ENCODE results near the gene RASSF8. TPM values are rescaled to one million over a fixed set of nuclear protein-coding genes. Genes with fewer than 3 reads are reported as not detected.

The RASSF8 gene
- total RNA-seq, 1 donor from 2014 or later = 35.3 TPM

- no peaks in the 10 kb centered on the region for H3K27me3 ChIP-seq (ENCODE audit: control insufficient read depth, insufficient read depth, low read length)
- DNase-seq (ENCODE audit: low read depth) = no peak
- no peaks in the 10 kb centered on the region for H3K36me3 ChIP-seq (ENCODE audit: control insufficient read depth, insufficient read depth, low read length)
- H3K4me3 ChIP-seq (ENCODE audit: low read depth, low read length) = no peak overlapping the region
- TF ChIP-seq CTCF (IDR thresholded peaks at IDR 0.05; ENCODE audit: insufficient read depth, low read length, poor library complexity, severe bottlenecking) = no peak
Measured at GRCh38 chr12:25965682-25966081, 7.2 kb downstream of the RASSF8 start.

GRCh38 chr12:25970082-25970481, 11.6 kb downstream of the RASSF8 start:
- no peaks in the 10 kb centered on the region for H3K27me3 ChIP-seq (ENCODE audit: control insufficient read depth, insufficient read depth, low read length)
- H3K36me3 ChIP-seq (ENCODE audit: control insufficient read depth, insufficient read depth, low read length) = no peaks in the 10 kb centered on the region
- DNase-seq (ENCODE audit: low read depth) = no peak
- no peak for TF ChIP-seq CTCF (IDR thresholded peaks at IDR 0.05; ENCODE audit: insufficient read depth, low read length, poor library complexity, severe bottlenecking)
- H3K4me3 ChIP-seq (ENCODE audit: low read depth, low read length) = no peak overlapping the region

GRCh38 chr12:25970916-25971653, 12.6 kb downstream of the RASSF8 start:
- TF ChIP-seq CTCF (IDR thresholded peaks at IDR 0.05; ENCODE audit: insufficient read depth, low read length, poor library complexity, severe bottlenecking) = peak; percentile 5

GRCh38 chr12:25971654-25972041, 13.2 kb downstream of the RASSF8 start:
- no peaks in the 10 kb centered on the region for H3K36me3 ChIP-seq (ENCODE audit: control insufficient read depth, insufficient read depth, low read length)
- DNase-seq (ENCODE audit: low read depth) = no peak
- no peaks in the 10 kb centered on the region for H3K27me3 ChIP-seq (ENCODE audit: control insufficient read depth, insufficient read depth, low read length)
- TF ChIP-seq CTCF (IDR thresholded peaks at IDR 0.05; ENCODE audit: insufficient read depth, low read length, poor library complexity, severe bottlenecking) = no peak
- no peak overlapping the region for H3K4me3 ChIP-seq (ENCODE audit: low read depth, low read length)

More at GRCh38 chr12:25970916-25971653, 12.6 kb downstream of the RASSF8 start:
- Histone ChIP-seq H3K36me3 (ENCODE audit: control insufficient read depth, insufficient read depth, low read length) (no peaks in the 10 kb centered on the region), H3K4me3 (ENCODE audit: low read depth, low read length) (no peak overlapping the region), H3K27me3 (ENCODE audit: control insufficient read depth, insufficient read depth, low read length) (no peaks in the 10 kb centered on the region)
- DNase-seq (ENCODE audit: low read depth) = no peak

GRCh38 chr12:25972783-25973182, 14.3 kb downstream of the RASSF8 start:
- no peak overlapping the region for H3K4me3 ChIP-seq (ENCODE audit: low read depth, low read length)
- no peak for TF ChIP-seq CTCF (IDR thresholded peaks at IDR 0.05; ENCODE audit: insufficient read depth, low read length, poor library complexity, severe bottlenecking)
- no peak for DNase-seq (ENCODE audit: low read depth)
- no peaks in the 10 kb centered on the region for H3K27me3 ChIP-seq (ENCODE audit: control insufficient read depth, insufficient read depth, low read length)
- H3K36me3 ChIP-seq (ENCODE audit: control insufficient read depth, insufficient read depth, low read length) = no peaks in the 10 kb centered on the region

- Histone ChIP-seq H3K36me3 (ENCODE audit: control insufficient read depth, insufficient read depth, low read length) (no peaks in the 10 kb centered on the region), H3K27me3 (ENCODE audit: control insufficient read depth, insufficient read depth, low read length) (no peaks in the 10 kb centered on the region), H3K4me3 (ENCODE audit: low read depth, low read length) (no peak overlapping the region)
- no peak for DNase-seq (ENCODE audit: low read depth)
- TF ChIP-seq CTCF (IDR thresholded peaks at IDR 0.05; ENCODE audit: insufficient read depth, low read length, poor library complexity, severe bottlenecking) = no peak
Measured at GRCh38 chr12:25975179-25975578, 16.7 kb downstream of the RASSF8 start.
